Stimulated activated CD8-positive, alpha-beta memory T cell treated with anti-CD3 and anti-CD28 coated beads, Interleukin-4, amount 100 ng/mL, for 1 hour (primary cell): ENCODE measurements around the gene DRD3.

Source experiments
- DNase-seq, 2 donors: peaks; one replicate each; pipeline ENCODE4 v3.0.0-alpha.2; 2020; ENCODE audit warnings: low read depth in 2 of 2, low spot score in 1 of 2

DRD3 gene

DNA sequence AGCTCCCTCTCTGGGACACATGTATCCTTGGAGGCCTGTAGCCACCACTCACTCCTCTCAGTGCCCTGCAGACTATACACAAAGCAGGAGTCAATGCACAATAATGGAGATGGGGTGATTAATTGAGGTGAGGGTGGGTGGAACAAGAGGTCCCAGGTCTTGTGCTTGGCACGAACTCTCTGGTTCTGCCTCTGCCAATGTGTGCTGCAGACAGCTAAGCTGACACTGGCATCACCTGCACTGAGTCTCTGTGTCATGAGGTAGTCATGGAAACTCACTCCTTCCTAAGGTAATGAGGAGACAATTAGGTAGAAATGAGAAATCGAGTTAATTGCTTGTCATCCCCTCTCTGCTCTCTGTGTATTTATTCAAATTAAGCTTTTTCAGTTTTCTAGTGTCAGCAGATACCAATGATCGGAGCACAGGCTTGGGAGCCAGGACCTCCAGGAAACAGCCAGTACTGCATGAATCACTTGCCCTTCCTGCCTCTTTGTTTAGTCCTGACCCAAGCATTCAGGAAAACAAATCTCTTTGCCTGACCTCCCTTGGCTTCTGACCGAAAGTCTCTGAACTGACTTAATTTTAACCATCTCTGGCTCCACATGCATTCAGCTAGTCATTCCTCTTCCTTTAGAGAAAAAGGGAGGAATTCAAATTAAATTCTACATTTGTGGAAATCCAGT is 56.7 kb downstream of the DRD3 start:
- no peak for DNase-seq

- no peak for DNase-seq
Measured at GRCh38 chr3:114120211-114120610, 58.6 kb downstream of the DRD3 start.

DNA sequence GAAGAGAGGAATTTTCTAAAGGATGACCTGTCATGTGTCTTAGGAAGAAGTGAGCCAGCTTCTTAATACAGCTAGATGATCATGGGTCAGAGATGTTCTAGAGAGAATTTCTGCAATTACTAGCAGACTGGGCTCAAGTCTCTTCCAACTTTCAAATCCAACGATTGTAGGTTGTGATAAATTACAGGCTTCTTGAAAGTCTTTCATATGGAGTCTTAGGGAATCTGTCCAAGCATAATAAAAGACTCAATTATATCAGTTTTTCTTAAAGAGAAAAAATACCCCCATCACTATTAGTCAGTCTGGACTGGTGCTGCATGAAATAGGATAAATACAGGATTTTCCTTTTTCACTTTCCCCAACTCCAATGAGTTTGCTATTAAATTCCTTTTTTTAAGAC is 59.1 kb downstream of the DRD3 start:
- DNase-seq = no peak

GRCh38 chr3:114115143-114115542 is 63.7 kb downstream of the DRD3 start:
- DNase-seq = no peak

DNA sequence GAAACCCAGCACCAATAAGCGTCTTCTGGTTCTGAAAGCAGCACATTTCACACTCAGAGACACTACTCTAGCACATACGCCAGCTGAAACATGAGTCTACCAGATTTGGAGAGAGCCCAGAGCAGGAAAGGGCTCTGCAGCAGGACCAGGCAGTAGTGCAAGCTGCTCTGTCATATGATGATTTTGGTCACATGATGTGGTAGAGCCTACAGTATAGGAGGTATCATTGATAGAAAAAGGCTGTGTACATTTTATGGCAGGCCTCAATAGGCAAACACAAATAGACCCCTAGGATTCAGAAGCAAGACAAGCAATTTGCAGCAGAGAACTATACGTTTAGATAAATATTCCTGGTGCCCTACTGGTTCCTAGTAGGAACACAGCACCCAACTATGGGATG is 64.1 kb downstream of the DRD3 start:
- DNase-seq = no peak

GRCh38 chr3:114112696-114113095 is 66.2 kb downstream of the DRD3 start:
- no peak for DNase-seq

- DNase-seq = no peak
Measured at GRCh38 chr3:114111060-114111770, 67.6 kb downstream of the DRD3 start.

DNA sequence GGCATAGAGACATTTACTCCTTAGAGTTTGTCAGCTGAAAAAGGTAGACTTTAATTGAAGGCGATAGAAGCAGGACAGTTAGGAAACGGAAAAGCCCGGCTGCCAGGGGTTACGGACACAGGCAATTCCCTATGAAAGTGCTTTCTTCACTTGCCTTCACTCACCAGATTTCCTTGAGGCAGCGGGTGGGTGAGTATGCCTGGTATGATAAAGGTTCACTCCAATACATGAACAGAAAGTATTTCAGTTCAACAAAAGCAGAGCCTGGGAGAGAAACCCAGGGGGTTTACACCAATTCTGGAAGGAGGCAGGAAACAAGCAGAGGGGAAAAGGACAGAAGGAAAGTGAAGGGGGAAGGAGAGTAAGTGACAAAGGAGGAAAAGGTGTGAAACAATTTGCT is 68.4 kb downstream of the DRD3 start:
- DNase-seq = no peak

GRCh38 chr3:114108137-114108536 is 70.7 kb downstream of the DRD3 start:
- no peak for DNase-seq

DNA sequence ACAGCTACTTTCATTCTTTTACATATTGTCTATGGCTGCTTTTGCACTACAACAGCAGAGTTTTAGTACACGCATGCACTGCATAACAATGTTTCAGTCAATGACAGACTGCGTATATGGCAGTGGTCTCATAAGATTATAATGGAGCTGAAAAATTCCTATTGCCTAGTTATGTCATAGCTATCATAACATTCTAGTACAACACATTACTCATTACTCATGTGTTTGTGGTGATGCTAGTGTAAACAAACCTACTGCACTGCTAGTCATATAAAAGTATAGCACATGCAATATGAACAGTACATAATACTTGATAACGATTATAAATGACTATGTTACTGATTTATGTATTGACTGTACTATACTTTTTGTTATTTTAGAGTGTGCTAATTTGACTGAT is 74.4 kb downstream of the DRD3 start:
- DNase-seq = no peak

GRCh38 chr3:114103858-114104257 is 75.0 kb downstream of the DRD3 start:
- no peak for DNase-seq

DNA sequence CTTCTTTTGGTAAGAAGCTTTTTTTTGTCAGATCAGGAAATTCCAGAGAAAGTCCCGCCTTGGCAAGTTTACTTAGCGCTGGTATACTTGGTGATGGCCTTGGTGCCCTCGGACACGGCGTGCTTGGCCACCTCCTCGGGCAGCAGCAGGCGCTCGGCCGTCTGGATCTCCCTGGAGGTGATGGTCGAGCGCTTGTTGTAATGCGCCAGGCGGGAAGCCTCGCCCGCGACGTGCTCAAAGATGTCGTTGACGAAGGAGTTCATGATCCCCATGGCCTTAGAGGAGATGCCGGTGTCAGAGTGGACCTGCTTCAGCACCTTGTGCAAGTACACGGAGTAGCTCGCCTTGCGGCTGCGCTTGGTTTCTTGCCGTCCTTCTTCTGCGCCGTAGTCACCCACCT is 75.7 kb downstream of the DRD3 start:
- no peak for DNase-seq

DNA sequence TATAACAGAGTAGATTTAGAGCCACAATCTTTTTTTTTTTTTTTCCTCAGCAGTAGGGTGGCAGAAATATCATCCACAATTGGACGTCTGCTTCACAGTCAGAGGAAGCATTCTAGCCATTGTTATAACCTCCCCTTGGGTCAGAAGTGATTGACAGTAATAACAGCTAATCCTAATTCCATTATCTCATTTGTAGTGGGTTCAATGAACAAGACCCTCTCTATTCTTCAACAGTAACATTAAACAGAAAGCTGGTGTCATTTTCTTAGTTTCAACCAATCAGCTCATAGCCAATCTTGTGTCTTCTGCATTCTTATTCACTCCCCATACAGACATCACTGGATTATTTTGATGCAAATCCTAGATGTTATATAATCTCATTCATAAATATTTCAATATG is 77.8 kb downstream of the DRD3 start:
- DNase-seq = no peak

DNA sequence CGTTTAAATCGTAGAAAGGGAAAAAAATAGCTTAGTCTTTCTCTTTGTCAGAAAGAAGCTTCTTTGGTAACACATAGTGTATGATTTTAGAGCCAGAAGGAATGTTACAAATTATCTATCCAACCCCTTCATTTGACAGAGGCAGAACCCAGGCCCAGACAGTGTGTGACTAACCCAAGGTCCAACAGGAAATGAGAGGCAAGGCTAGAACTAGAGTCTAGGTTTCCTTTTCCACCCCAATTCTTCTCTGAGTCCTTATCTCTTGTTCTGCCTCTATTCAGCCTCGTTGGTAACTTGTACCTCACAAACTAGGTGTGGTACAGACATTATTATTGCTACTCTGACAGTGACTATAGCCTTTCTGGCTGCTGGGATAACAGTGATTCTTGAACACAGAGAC is 83.1 kb downstream of the DRD3 start:
- DNase-seq = no peak

DNA sequence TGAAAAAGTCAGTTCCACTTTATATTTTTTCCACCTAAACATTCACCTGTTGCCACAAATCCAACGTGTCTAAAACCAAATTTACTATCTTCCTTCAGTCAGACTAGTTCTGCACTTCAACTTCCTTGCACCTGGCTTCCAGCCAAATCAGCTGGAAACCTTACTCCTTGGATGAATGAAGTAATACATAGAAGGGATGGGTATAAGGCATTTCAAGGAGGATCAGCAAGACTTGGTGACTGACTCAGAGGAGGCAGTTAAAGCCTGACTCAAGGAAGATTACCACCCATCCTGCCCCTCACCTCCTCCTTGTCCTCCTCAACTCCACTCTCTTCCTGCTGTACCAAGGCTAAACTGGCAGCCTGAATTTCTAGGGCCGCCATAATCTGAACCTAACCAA is 85.3 kb downstream of the DRD3 start:
- no peak for DNase-seq

DNA sequence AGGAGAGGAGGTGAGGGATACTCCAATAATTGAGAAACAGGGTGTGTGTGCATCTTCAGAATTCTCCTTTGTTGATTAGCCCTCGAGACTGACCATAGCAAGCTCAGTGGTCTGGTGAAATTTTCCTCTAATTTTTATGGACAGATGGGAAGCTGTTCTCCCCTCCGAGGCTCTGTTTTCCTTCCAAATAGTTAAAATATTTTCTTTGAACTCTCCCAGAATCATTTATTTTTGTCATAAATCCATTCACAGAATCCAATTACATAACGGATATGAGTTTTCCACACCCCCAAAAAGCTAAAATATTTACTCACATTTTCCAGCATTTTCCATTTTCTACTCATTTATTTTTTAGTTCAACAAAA is 85.9 kb downstream of the DRD3 start:
- DNase-seq = no peak

DNA sequence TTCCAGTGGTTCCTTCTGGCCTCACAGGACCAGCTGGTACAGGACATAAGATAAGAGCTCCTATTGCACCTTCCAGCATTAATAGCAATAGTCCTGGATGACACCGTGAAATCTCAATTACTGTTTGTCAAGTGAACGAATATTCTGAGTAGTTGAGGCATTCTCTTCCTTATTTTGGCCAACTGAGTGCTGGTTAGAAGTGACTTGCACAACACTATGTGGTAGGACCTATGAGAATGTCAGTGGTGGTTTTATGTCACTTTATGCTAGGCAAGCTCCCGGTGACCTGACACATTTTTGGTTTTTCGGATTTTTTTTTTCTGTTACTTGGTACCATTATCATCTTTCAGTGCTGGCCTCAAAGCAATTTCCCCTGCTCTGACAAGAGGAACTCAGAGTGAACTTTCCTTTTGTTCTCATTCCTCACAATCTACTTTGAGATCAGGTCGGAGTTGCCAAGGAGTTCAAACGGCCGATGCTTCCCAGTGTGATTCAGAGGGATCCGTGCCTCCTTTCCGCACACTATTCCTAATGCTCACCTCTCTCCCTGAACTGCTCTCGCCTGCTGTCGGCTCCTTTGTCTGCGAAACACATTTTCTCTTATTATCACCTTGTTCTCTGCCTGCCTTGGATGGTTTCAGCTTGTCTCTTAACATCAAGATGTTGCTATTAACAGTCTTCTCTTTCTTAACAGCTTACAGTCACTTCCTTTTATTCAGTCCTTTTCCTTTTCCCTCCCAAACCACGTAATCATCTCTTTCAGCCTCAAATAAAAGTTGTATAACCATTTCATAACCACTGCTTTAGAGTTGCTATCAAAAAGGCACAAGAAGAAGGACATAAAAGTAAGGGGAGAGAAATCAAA is 86.5 kb downstream of the DRD3 start:
- no peak for DNase-seq

DNA sequence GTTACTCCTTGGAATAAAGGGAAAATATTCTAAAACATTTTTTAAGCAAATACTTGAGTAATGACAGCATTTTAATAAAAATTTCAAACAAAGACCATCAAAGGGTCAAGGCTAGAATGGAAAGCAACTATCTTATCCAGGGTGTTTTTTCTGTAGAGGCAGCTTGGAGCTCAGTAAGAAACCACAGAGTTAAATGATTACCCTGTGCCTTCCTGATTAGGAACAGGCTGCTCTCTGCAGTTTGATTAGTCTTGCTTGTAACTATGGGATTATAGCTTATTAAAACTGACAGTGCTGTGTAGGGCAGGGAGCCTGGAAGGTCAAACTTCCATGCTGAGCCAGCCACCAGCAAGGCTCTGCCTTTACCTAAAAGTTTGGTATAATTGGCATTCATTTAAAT is 89.2 kb downstream of the DRD3 start:
- no peak for DNase-seq

DNA sequence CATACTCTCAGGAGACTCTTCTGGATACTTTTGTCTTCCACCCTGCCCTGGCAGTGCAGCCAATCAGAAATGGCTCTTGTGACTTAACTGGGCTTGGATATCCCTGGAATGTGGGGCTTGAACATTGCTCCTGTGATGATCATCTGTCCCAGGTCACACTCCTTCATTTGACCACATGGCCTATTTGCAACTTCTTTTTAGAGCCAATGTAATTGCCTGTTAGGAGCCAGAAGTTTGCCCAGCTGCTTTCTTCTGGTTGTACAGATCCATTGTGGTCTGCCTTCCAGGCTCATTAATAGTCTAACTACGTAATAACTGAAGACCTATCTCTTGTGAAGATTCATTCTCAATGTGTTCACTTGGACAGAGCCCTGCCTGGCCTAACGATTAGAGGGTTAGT is 92.5 kb downstream of the DRD3 start:
- no peak for DNase-seq

GRCh38 chr3:114083112-114083511 is 95.7 kb downstream of the DRD3 start:
- DNase-seq = no peak

GRCh38 chr3:114081037-114081436 is 97.8 kb downstream of the DRD3 start:
- DNase-seq = no peak

- no peak for DNase-seq
Measured at GRCh38 chr3:114080201-114080600, 98.7 kb downstream of the DRD3 start.
